GM21737 (cell line): ENCODE measurements around the gene LRRC4C.

Source experiments
- ATAC-seq: cut with Tn5 transposase; IDR thresholded peaks from one replicate; pipeline ENCODE4 v1.9.1; 2021; ENCODE audit warnings: mild to moderate bottlenecking, moderate library complexity; ENCODE audit not compliant: unreplicated experiment

The LRRC4C gene

DNA sequence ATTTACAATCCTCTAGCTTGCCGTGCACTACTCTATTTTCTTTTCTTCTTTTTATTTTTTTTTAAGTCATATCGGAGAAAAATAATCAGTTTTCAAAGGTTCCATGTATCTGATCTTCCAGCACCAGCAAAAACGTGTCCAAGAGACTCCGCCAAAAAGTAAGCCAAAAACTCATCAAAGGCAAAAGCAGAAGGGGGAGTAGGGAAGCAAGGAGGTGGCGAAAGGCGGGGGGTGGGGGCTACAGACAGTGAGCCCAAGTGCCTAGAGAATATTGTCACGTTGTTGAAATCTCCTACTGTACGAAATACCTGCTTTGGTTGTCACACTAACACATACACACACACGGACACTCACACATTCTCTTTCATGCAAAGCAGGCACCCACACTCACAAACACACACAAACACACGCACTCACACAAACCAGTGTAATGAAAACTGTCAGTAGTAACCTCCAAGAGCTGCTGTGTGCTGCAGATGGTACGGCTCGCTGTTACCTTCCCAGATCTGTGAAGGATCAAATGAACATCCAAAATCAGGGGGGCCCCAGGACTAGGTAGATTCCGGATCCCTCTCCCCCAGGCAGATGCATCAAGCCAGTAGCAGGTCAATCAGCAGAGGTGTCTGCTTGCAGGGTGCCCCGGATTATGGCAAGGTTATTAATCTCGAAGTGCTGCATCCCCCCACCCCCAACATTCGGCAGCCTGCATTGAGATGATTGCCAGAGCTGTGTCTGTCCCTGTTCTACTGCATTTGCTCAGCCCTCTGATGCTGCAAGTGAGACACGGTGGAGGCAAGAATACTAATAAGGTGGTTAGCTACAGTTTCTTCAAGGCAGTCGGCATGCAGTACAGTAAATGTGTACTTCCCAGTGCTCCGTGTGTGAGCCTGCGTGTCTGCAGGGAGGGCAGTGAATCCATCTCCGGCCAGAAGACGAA is at the start of gene LRRC4C:
LRRC4C (minus strand) TSS at position 188 of the 937 bp plus-strand sequence.
- no peak for ATAC-seq

DNA sequence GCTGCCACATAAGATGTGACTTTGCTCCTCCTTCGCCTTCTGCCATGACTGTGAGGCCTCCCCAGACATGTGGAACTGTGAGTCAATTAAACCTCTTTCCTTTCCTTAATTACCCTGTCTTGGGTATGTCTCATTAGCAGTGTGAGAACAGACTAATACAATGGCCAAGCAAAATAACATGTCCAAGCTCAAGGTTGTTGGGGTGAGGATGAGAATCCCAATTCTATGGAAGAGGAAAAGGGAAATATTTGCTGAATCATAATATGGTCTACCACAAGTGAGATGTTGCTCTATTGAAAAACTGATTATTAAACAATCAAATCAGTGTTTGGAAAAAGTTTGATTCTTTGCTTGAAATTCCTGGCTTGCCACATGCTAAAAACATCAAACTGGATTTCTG is 48.7 kb upstream of the LRRC4C start:
- no peak for ATAC-seq

DNA sequence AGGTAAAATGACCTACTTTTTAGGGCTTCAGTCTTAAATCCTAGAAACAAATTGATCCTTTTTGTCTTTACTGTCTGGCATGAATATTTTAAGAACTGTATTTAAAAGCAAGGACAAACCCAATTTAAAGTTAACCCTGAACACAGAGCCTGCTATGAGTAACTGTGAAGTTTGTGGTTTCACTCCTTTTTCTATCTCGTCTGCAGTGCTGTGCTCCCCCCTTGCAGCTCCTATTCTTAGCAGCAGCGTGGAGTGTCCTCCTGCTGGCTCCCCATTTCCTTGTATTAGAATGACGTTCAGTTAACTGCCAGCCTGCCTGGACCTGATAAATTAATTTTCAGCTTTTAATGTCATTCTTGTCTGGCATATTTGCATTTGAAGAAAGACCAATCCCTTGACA is 40.0 kb upstream of the LRRC4C start:
- no peak for ATAC-seq

GRCh38 chr11:41498726-41499125 is 39.3 kb upstream of the LRRC4C start:
- no peak for ATAC-seq

- no peak for ATAC-seq
Measured at GRCh38 chr11:41497974-41498373, 38.5 kb upstream of the LRRC4C start.

GRCh38 chr11:41494716-41495115 is 35.3 kb upstream of the LRRC4C start:
- ATAC-seq: no peak

GRCh38 chr11:41486424-41486823 is 27.0 kb upstream of the LRRC4C start:
- no peak for ATAC-seq

DNA sequence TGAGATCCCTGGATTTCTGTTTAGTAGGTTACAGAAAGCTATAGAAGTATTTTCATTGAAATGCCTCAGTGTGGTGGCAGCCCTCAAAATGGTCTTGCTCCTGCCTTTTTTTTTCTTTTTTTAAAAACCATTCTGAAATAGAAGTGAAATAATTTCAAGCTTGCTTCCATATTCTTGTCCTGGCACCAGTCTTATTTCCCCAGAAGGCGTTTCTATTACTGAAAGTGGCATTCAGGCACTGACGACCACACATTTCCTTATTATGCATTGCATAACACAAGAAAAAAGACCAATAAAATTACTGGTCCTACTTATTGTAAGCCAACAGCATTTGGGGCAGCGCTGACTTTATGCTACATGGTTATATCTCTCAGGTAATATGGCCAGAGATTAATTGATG is 24.5 kb upstream of the LRRC4C start:
- ATAC-seq: no peak

DNA sequence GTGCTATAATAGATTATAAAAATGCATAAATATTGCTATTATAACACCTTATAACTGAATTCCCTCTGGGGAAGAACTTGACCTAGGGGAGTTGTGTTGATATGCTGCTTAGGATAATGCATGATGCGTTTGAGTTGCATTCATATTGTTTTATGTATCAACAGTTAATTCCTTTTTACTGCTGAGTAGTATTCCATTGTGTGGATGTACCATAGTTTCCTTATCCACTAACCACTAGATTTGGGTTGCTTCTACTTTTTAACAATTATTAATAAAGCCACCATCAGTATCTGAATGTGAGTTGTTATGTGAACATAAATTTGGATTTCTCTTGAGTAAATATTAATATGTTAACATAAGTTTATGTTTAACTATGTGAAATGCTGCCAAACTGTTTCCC is 19.7 kb upstream of the LRRC4C start:
- no peak for ATAC-seq

DNA sequence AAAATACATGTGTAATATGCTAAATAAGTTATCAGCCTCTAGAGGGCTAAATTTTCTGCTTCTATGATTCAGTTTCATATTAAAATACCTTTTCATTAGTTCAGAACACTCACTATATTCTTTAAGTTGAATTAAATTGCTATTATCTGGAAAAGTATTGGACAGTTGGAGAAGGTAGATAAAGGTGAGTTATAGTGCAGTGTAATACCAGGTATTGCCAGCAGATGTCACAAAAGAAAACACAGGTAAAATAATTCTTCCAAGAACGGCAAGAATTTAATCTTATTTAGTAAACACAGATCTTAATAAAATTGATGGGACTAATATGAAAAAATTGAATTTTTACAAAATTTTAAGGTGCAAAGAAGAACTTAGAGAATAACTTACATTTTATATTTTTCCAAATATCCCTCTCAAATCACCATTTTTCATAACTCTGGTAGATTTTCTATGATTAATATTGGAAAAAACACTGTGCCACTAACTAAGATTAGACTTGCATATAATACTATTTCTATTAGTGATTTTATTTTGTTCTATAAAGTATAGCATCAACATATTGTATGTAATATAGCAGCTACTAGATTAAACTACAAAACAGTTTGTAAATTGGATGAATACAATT is 1.7 kb upstream of the LRRC4C start:
- no peak for ATAC-seq

DNA sequence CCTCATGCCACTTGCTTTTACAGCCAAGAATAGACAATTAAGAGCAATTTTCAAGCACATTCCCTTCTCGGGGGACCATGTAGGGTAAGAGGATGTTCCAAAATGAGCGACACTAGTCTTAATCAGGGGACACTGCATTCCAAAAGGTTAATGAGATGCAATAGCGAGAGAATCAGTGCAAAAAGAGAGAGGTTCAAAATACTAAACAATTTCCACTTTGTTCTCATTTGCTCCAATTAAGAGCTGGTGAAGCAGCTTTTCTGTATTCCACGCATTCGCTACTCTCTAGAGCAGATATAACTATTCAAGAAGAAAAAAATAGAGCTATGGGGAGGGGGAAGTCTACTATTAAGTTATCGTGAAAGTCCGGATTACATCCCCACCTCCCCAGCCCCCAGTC is 811 bp downstream of the LRRC4C start:
- ATAC-seq: no peak

GRCh38 chr11:41458154-41458553 is 1.3 kb downstream of the LRRC4C start:
- ATAC-seq: no peak

DNA sequence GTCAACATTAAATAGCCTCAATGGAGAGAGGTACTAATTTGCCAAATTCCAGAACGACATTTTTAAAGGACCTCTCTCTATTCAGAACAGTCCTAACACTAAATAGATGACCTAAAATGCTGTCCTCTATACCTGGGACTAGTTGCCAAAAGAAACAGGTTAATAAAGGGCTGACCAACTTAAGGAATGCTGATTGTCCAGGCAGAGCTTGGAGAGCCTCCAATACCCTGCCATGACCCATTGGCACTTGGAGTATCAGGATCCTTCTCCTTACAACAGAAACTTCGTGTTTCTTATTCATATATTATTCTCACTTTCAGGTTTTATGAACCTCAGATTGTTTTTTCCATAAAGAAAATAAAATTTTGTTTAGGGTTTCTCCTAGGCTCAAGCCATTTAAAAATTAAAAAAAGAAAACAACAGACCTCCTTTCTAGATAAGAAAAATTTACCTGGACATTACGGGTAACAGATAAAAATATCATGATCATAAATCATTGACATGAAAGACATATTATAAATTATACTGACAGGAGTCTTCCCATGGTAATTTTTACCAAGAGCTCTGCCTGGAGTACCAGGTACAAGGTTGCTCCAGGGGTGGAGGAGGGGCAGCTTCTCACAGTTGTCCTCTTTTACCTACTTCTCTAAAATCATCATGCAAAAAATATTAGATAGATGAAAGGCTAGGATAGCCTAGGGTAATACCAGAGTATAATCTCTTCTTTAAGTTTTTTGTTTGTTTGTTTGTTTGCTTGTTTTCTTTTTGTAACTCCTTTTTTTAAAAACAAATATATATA is 2.0 kb downstream of the LRRC4C start:
- ATAC-seq: no peak

DNA sequence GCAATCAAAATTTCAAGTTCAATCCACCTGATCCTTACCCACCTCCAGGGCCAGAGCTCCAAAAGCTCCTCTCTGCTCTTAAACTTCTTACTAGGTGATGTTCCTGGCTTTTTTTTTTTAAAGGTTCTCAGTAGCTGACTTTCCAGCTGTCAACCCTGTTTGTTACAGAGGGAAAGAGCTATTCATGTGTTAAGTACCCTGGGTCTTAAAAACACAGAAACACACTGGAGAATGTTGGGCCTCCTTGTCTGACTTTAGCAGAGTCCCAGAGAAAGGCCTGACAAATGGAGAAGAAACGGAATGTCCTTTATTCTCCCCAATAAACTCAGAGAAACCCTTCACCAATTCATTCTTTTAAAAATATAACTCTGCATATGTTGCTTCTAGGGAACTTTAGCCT is 3.2 kb downstream of the LRRC4C start:
- no peak for ATAC-seq

- no peak for ATAC-seq
Measured at GRCh38 chr11:41451011-41451410, 8.4 kb downstream of the LRRC4C start.

DNA sequence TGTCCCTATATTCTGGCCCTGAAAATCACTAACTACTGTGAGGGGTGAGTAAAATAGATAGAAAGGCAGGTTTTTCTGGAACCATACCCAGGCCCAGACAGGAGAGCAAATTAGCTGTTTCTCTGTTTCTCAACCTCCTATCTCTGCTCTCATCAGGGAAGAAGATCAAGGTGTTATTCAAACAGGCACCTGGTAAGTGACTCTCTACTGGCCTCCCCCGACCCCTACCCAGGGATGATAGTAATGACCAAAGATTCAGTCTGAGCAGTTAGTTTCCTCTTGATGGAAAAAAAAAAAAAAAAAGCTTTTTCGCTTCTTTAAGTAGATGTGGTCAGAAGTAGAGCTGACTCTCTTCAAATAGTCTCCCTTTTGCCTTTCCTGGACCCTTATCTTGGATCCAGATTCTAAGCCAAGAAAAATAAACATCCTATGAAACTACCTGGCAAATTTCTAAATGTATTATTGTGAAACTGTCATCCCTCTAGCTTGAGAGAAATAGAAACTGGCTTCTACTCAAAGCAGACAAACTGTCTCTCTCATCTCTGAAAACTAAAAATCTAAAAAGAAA is 9.9 kb downstream of the LRRC4C start:
- ATAC-seq: no peak

- ATAC-seq: no peak
Measured at GRCh38 chr11:41446566-41446965, 12.9 kb downstream of the LRRC4C start.

GRCh38 chr11:41446107-41446506 is 13.3 kb downstream of the LRRC4C start:
- no peak for ATAC-seq

DNA sequence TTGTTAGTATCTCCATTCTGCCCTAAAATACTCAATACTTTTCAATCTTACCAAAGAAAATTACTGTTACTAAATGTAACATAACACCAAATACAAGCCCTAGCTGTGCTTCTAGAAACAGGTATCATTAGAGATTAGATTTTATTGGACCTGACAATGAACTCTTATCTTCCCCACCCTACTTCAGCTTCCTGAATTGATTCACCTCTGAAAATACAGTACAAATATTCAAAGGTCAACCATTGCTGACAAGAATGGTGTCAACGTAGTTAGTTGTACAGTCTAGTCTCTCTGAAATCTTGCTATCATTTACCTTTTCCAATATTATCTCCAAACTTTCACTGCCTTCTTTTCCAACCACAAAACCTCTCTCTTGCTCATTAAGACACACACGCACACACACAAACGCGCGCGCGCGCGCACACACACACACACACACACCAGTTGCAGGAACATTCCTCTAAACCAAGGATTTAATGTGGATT is 22.4 kb downstream of the LRRC4C start:
- no peak for ATAC-seq

GRCh38 chr11:41435531-41435930 is 23.9 kb downstream of the LRRC4C start:
- no peak for ATAC-seq

DNA sequence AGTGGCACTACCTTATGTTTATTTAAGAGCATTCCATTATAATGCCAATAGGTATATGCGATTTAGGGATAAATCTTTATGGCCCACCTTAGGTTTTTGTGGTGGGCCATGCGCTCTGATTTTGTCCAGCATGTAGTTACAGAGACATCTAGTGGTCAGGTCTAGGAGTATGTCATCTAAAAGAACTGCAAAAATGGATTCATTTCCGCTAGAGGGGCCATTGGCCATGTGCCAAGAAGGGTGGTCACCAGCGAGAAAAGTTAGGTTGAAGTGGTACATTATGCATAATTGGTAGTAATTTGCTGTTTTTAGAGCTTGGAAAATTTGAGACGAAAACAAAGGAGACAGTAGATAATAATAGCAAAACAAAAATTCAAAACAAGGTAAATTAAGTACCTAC is 27.7 kb downstream of the LRRC4C start:
- ATAC-seq: no peak
